Dedifferentiated amniotic fluid mesenchymal stem cell (primary cell): ENCODE results near the gene VTA1.
"Not testable (repeated sequence)": the region's sequence is repeated elsewhere in the genome, so short reads cannot be mapped to it uniquely, and the experiment has no call there.

Experiments used
- DNase-seq: peaks from one replicate; pipeline ENCODE4 v3.0.0-alpha.2; 2016; ENCODE audit errors: extremely low spot score

VTA1 gene

DNA sequence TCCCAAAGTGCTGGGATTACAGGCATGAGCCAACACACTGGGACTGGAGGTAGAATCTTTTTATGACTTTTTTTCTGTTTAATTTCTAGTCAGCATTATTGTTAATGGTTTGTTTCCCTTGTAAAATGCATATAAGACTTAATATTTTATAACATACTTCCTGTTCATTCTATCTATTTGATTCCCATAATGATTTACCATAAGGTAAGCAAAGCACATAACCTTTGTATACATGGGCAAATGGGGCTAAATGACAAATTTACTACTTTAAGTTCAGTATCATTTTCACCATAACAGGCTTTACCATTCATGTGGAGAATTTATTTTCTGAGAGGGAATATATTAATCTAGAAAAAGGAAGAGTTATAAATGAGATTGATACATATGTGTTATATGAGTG, 24.3 kb downstream of the VTA1 start:
- no peak for DNase-seq

DNA sequence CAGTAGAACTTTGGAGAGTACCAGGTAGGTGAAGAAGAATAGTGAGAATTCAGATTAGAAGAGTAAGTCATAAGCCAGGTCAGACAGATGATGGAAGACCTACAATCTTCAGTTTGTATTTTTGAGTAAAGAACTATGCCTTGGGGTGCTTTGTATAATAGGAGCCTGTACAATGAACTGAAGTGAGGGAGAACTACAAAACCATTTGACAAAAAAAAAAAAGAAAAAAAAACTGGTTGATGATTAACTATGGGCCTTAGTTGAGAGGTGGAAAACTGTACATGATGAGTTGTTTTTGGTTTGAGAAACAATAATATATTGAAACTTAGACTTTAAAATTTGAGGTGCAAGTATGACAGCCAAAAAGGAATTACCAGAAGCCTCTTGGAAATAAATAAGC, 25.7 kb downstream of the VTA1 start:
- DNase-seq: no peak

- DNase-seq: no peak
These were observed 26.9 kb downstream of the VTA1 start for GRCh38 chr6:142173980-142174379.

GRCh38 chr6:142174703-142175102, 27.6 kb downstream of the VTA1 start:
- no peak for DNase-seq

DNA sequence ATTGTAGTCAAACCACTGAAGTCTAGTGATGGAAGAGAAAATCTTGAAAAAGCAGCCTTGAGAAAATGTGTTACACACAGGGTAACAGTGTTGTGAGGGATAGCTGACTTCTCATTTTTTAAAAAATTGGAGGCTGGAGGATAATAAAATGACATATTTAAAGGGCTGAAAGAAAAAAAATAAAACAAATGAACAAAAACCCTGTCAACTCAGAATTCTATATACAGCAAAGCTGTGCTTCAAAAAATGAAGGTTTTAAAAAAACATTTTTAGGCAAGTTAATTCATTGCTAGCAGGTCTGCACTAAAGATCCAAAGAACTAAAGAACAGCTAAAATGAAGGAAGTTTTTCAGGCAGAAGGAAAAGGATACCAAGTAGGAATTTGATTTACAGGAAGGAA, 31.1 kb downstream of the VTA1 start:
- DNase-seq: no peak

GRCh38 chr6:142182004-142182403, 34.9 kb downstream of the VTA1 start:
- DNase-seq: no peak

GRCh38 chr6:142183351-142183750, 36.3 kb downstream of the VTA1 start:
- DNase-seq: no peak

DNA sequence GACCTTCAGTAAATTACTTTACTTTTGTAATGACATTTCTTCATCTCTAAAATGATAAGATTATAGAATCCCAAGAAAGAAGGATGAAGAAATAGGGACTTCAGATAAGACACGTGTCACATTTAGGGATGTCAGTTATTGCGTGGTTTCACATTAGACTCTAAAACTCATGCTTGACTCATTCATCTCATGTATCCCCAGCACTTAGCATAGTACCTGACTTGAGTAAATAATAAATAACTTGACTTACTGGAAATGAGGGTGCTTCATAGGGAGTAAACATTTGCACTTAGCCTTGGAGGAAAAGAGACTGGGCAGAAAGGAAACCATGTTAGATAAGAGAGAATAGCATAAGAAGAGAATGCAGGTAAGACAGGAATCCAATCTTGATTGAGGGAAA, 37.2 kb downstream of the VTA1 start:
- DNase-seq: no peak

GRCh38 chr6:142185641-142186040, 38.6 kb downstream of the VTA1 start:
- DNase-seq: no peak

- DNase-seq: no peak
These were observed 40.1 kb downstream of the VTA1 start for GRCh38 chr6:142187209-142187608.

DNA sequence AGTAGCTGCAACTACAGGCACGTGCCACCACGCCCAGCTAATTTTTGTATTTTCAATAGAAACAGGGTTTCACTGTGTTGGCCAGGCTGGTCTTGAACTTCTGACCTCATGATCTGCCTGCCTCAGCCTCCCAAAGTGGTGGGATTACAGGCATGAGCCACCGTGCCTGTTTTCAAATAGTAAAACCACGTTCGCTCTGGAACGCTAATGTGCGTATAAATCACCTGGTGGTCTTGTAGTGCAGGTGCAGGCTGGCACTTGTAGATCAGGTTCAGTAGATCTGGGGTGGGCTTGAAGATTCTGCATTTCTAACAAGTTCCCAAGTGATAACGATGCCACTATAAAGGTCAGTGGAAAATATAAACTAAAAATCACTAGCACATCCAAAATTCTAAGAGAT, 41.3 kb downstream of the VTA1 start:
- not testable (repeated sequence) for DNase-seq

- DNase-seq: no peak
These were observed 42.0 kb downstream of the VTA1 start for GRCh38 chr6:142189057-142189456.

- no peak for DNase-seq
These were observed 45.3 kb downstream of the VTA1 start for GRCh38 chr6:142192343-142192742.

- no peak for DNase-seq
These were observed 46.6 kb downstream of the VTA1 start for GRCh38 chr6:142193621-142194020.

DNA sequence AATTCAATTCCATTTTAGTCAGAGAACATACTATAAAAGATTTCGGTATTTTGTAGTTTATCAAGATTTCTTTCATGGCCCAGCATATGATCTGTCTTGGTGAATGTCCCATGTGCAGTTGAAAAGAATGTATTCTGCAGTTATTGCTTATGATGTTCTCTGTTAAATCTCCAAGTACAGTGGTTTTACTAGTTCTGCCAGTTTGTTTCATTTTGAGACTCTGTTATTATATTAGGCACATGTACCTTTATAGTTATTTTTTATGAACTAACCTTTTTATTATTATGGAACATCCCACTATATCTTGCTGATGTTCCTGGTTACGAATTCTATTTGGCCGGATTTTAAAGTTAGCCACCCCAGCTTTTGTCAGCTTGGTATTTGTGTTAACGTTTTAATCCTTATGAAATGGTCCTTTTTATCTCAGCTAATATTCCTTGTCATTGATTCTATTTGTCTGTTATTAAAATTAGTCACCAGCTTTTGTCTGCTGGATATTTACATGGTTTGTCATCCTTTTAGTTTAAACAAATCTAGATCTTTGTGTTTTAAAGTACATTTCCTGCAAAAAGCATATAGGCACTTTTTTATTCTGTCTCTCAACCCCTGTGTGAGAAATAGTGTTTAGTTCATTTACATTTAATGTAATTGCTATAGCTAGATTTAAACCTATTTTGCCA, 48.9 kb downstream of the VTA1 start:
- DNase-seq: no peak

DNA sequence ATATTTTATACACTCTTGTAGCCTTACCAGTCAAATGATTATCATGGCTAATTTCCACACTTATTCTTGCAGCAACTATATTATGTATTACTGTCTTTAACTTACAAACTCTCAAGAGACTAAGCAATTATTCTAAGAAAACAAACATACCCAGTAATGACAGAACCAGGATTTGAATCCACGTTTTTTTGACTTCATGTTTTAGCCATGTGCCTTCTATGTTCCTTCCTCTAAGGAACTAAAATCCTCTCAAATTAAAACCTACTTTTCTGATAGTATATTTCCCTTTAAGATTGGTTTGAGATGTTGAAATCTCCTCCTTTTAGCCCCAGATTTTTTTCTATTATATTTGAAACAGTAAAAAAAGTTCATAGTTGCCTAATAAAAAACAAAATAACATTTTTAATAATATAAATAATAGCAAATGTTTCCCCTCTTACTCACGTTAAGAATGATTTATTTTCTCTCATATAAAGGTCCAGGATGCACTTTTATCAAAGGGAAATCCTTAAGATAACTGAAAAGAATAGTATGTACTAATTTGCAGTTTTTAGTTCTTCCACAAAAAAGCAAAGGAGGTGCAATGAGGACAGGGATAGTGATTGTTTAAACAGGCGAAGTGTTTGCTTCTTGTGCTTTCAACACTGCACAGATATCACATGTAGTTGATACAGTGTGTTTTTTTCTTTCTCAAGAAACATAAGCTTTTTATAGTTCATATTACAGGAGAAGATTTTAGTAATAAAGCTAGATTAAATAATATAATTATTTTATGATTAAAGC, 54.0 kb downstream of the VTA1 start:
- no peak for DNase-seq

- no peak for DNase-seq
These were observed 60.3 kb downstream of the VTA1 start for GRCh38 chr6:142207265-142207877.

GRCh38 chr6:142210606-142211005, 63.5 kb downstream of the VTA1 start:
- DNase-seq: no peak

- no peak for DNase-seq
These were observed 66.3 kb downstream of the VTA1 start for GRCh38 chr6:142213402-142213801.

DNA sequence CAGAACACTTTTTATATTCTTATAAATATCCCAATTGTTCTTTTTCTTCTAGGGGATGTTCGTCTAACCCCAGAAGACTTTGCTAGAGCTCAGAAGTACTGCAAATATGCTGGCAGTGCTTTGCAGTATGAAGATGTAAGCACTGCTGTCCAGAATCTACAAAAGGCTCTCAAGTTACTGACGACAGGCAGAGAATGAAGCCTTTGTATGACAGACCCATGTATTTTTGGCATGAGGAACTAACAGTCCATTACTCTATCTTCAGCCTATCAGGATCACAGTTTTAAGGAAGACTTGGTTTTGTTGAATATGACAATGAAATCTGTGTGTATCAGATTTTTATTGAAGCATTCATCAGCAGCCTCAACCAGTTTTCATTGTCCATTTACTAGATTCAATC, 71.4 kb downstream of the VTA1 start:
- no peak for DNase-seq

GRCh38 chr6:142222022-142222421, 75.0 kb downstream of the VTA1 start:
- no peak for DNase-seq

- no peak for DNase-seq
These were observed 76.9 kb downstream of the VTA1 start for GRCh38 chr6:142223938-142224337.

GRCh38 chr6:142225115-142225514, 78.1 kb downstream of the VTA1 start:
- no peak for DNase-seq
